ENCODE data around the gene AP1G2. TPM values are rescaled to one million over a fixed set of nuclear protein-coding genes. Genes with fewer than 3 reads are reported as not detected.
"Not testable (repeated sequence)": the region's sequence is repeated elsewhere in the genome, so short reads cannot be mapped to it uniquely, and the experiment has no call there.

AP1G2 gene
- total RNA-seq, 1 experiment from 2014 or later: 7.8 TPM

- DNase-seq (ENCODE audit: low read depth): no peak
Observed at GRCh38 chr14:23538050-23538718, 29.4 kb downstream of the AP1G2 start.

GRCh38 chr14:23537351-23538049 is 30.1 kb downstream of the AP1G2 start:
- DNase-seq (ENCODE audit: low read depth): no peak

GRCh38 chr14:23536906-23537305 is 30.7 kb downstream of the AP1G2 start:
- DNase-seq (ENCODE audit: low read depth): not testable (repeated sequence)

GRCh38 chr14:23536494-23536893 is 31.1 kb downstream of the AP1G2 start:
- no peak for DNase-seq (ENCODE audit: low read depth)

GRCh38 chr14:23535943-23536342 is 31.6 kb downstream of the AP1G2 start:
- DNase-seq (ENCODE audit: low read depth): no peak

- DNase-seq (ENCODE audit: low read depth): no peak
Observed at GRCh38 chr14:23533652-23534435, 33.7 kb downstream of the AP1G2 start.

GRCh38 chr14:23532658-23533057 is 34.9 kb downstream of the AP1G2 start:
- DNase-seq (ENCODE audit: low read depth): no peak

GRCh38 chr14:23531391-23531790 is 36.2 kb downstream of the AP1G2 start:
- no peak for DNase-seq (ENCODE audit: low read depth)

- no peak for DNase-seq (ENCODE audit: low read depth)
Observed at GRCh38 chr14:23530375-23531055, 37.1 kb downstream of the AP1G2 start.

GRCh38 chr14:23529016-23529415 is 38.6 kb downstream of the AP1G2 start:
- DNase-seq (ENCODE audit: low read depth): no peak

GRCh38 chr14:23528555-23528954 is 39.0 kb downstream of the AP1G2 start:
- DNase-seq (ENCODE audit: low read depth): no peak

GRCh38 chr14:23525611-23526010 is 42.0 kb downstream of the AP1G2 start:
- no peak for DNase-seq (ENCODE audit: low read depth)

- DNase-seq (ENCODE audit: low read depth): no peak
Observed at GRCh38 chr14:23524954-23525353, 42.6 kb downstream of the AP1G2 start.

- DNase-seq (ENCODE audit: low read depth): no peak
Observed at GRCh38 chr14:23523229-23524016, 44.2 kb downstream of the AP1G2 start.

- DNase-seq (ENCODE audit: low read depth): no peak
Observed at GRCh38 chr14:23522643-23523198, 44.9 kb downstream of the AP1G2 start.

- DNase-seq (ENCODE audit: low read depth): no peak
Observed at GRCh38 chr14:23521785-23522640, 45.6 kb downstream of the AP1G2 start.

GRCh38 chr14:23520899-23521533 is 46.6 kb downstream of the AP1G2 start:
- DNase-seq (ENCODE audit: low read depth): no peak

GRCh38 chr14:23518709-23519108 is 48.9 kb downstream of the AP1G2 start:
- DNase-seq (ENCODE audit: low read depth): no peak

GRCh38 chr14:23517650-23518326 is 49.8 kb downstream of the AP1G2 start:
- DNase-seq (ENCODE audit: low read depth): no peak

Data from RPMI7951 (cell line).